ENCODE data around the gene TRIML2. TPM values are rescaled to one million over a fixed set of nuclear protein-coding genes. Genes with fewer than 3 reads are reported as not detected.

Gene TRIML2
- total and polyA plus RNA-seq, 2 of the 13 experiments (the other 11 are each of a cell fraction or from before 2014, with no cell fraction given): not detected

Small RNA genes within 50 kb of the gene (small RNA-seq; reads per million reads assigned to genes)
- 0 reads per million in 3 experiments for gene RNU6-173P (ENCODE audit: insufficient read depth in 2 of 3, insufficient read length in 3 of 3, low read depth in 2 of 3, low replicate concordance in 1 of 3)

Other genes with a start within 250 kb of the TRIML2 start
- not detected in 2 replicates for gene ZFP42, start 113.8 kb downstream of the TRIML2 start, total RNA-seq (2016; rRNA removed; fragmentation: Illumina TruSeq; extraction: Trizol)
- gene ZFP42, start 113.8 kb downstream of the TRIML2 start, polyA plus RNA-seq (2011; rRNA removed): not detected in 2 replicates
- gene TRIML1, start 29.8 kb upstream of the TRIML2 start, total RNA-seq (2016; rRNA removed; fragmentation: Illumina TruSeq; extraction: Trizol): not detected in 2 replicates
- gene TRIML1, start 29.8 kb upstream of the TRIML2 start, polyA plus RNA-seq (2011; rRNA removed): not detected in 2 replicates

Measured in HepG2 (cell line).